SW480 (cell line): ENCODE data around the gene PDGFRA.

Source experiments
- DNase-seq: peaks from one replicate; pipeline ENCODE4 v3.0.0-alpha.2; 2016; ENCODE audit warnings: low spot score

PDGFRA gene

DNA sequence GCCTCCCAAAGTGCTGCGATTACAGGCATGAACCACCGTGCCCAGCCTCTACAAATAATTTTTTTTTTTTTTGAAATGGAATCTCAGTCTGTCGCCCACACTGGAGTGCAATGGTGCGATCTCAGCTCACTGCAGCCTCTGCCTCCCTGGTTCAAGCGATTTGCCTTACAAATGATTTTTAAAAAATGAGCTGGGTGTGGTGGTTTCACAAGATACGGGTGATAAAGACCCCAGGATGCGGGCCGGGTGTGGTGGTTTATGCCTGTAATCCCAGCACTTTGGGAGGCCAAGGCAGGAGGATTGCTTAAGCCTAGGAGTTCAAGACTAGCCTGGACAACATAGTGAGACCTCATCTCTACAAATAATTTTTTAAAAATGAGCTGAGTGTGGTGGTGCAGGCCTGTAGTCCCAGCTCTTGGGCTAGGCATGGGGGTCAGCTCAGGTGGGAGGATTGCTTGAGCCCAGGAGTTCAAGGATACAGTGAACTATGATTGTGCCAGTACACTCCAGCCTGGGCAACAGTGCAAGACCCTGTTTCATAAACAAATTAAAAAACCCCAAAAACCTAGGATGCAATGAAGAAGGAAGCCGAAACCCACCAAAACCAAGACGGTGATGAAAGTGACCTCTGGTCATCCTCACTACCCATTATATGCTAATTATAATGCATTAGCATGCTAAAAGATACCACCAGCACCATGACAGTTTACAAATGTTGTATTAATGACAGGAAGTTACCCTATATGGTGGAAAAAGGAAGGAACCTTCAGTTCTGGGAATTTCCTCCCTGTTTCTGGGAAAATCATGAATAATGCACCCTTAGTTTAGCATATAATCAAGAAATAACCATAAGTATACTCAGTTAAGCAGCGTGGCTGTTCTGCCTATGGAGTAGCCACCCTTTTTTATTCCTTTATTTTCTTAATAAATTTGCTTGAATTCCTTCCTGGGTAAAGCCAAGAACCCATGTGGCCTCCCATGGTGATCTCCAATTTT is 27.7 kb downstream of the PDGFRA start:
- no peak for DNase-seq

DNA sequence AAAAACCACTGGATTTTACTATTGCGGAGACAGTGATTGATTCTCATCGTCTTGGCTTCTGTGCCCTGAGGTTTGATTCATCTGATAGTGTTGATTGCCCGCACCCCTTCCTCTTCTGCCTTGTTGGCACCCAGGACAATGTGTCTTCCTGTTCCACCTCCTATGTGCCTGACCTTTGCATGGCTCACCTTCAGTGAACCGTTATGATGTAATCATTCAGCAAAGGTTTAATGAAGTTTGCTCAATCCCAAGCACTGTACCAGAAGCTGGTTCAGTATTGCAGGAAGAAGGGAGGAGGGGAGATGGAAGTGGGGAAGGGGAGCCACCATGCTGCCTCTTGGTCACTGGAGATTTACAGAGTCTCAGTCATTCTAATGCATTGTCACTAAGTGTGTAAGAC is 36.3 kb downstream of the PDGFRA start:
- no peak for DNase-seq

DNA sequence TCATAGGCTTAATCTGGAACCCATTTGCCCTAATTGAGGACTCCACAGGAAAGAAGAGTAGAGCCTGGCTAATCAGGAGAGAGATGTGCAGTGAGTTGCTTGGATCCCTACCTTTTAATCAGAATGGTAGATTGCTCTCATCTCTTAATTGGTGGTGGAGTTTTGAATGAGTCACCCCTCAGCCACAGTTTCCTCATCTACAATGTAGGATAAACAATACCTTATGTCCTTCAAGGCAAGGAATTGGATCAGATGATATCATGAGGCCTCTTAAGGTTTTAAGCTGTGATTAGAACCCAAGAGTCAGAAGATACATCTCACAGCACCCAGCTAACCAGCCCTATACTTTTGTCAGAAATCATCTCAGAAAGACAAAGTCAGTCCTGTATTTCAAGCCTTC is 39.1 kb downstream of the PDGFRA start:
- no peak for DNase-seq

DNA sequence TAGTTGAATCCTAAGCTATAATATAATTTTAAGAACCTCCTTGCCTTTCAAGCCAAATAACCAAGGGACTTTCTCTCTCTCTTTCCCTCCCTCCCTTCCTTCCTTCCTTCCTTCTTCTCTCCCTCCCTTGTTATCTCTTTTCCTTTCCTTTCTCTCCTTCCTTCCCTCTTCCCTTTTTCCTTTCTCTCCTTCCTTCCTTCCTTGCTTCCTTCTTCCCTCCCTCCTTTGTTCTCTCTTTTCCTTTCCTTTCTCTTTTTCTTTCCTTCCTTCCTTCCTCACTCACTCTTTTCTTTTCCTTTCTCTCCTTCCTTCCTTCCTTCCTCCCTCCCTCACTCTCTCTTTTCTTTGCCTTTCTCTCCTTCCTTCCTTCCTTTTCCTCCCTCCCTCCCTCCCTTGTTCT is 42.4 kb downstream of the PDGFRA start:
- DNase-seq, result no peak

DNA sequence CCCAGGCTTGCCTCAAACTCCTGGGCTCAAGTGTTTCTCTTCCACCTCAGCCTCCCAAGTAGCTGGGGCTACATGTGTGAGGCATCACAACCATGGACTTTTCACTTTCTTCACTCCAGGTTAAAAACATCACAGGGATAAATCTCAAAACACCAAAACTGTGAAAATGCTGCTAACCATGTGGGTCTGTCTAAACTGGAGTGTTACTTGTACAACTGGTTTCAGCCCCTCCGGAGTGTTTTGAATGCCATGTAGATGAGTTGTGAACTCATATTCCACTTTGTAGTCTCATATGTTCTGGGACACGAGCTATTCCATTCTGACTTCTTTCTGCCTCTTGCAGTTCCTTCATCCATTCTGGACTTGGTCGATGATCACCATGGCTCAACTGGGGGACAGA is 43.0 kb downstream of the PDGFRA start:
- DNase-seq, result no peak

DNA sequence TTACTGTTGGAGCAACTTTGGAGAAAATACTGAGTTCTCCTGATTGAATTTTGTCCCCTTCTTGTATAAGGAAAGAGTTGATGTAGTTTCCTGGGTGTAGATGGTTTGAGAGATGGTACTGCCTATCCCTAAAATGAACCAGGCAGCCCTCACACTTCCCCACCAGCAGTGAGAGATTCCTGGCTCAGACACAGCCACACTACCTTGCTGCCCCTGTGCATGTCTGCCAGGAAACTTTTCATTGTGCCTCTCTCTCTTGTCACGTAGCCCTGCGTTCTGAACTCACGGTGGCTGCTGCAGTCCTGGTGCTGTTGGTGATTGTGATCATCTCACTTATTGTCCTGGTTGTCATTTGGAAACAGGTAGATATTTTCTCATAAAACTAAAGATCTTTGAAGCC is 45.2 kb downstream of the PDGFRA start:
- DNase-seq, result no peak

DNA sequence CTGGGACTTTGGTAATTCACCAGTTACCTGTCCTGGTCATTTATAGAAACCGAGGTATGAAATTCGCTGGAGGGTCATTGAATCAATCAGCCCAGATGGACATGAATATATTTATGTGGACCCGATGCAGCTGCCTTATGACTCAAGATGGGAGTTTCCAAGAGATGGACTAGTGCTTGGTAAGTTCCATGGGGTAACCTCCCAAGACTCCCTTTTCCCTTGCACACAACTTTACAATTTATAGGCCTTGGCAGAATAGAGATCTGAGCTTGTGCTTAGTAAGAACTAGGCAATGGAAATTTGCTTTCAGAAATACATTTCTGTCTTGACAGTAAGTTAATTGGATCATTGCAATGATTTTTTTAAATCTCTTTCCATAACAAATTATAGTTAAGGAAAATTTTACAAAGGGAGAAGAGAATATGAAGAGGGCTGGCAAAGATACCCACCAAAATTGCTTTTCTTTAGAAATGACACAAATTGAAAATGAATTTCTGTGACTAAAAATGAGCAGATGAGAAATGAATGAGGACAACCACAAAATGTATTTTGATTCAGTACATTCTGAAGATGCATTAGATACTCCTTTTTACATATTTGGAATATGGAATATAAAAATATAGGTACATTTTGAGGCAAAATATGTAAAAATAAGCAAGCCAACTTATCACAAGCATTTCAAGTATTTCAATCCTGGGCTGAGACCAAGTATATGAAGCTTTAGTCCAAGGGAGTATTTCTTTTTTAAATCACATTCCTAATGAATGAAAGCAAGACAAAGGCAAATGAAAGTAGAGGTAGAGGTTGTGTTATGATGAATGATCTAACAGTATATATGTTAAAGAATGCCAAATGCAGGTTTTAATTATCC is 45.9 kb downstream of the PDGFRA start:
- no peak for DNase-seq

DNA sequence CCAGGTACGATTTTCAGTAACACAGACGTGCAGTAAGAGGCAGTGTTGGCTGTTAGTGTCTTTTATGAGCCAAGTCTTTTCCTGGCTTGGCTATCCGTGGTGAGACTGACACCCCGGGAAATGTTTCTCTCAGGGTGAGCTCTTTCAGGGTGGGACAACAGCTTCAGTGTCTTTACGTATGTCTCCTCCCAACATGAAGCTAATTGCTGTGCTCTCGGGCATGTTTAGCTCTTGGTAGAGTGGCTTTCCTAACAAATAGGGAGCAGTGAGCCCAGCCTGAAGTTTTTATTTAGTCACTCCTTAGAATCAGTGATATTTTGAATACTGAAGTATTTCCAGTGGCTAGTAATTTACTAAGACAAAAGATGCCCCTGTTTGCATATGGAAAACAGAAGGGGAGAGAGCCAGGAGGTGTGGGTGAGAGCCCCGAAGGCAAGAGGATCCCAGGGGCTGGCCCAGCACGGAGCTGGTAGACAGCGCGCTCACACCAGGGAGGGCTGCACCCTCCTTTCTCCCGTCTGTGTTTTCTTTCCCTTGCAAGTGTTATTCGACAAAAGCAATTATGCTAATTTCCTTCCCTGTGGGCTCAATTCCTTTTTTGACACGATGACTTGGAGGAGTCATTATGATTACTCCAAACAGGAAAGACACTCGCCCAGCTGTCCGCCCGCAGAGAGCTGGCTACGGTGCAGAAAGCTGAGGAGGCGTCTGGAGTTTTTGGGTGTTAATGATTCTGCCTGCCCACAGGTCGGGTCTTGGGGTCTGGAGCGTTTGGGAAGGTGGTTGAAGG is 47.7 kb downstream of the PDGFRA start:
- DNase-seq, result no peak

DNA sequence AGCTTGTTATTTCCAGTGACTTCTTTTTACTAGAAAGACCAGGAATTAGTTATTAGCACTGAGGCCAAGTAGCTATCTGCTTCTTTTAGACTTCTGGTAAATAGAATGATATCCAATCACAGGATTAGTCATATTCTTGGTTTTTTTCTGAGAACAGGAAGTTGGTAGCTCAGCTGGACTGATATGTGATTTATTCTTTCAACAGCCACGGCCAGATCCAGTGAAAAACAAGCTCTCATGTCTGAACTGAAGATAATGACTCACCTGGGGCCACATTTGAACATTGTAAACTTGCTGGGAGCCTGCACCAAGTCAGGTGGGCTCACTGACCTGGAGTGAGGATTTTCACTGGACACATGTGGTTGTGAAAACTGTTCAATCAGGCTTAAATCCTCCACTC is 48.6 kb downstream of the PDGFRA start:
- no peak for DNase-seq

DNA sequence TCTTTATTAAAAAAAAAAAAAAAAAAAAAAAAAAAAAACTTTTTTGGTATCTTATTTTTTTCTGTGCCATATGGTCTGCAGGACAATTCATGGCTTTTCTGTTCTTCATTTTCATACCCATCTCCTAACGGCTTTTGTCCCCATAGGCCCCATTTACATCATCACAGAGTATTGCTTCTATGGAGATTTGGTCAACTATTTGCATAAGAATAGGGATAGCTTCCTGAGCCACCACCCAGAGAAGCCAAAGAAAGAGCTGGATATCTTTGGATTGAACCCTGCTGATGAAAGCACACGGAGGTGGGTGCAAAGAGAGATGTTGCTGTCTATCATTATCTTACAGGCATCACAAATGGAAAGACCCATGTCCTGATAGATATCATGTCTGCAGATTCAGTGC is 49.1 kb downstream of the PDGFRA start:
- DNase-seq, result no peak

DNA sequence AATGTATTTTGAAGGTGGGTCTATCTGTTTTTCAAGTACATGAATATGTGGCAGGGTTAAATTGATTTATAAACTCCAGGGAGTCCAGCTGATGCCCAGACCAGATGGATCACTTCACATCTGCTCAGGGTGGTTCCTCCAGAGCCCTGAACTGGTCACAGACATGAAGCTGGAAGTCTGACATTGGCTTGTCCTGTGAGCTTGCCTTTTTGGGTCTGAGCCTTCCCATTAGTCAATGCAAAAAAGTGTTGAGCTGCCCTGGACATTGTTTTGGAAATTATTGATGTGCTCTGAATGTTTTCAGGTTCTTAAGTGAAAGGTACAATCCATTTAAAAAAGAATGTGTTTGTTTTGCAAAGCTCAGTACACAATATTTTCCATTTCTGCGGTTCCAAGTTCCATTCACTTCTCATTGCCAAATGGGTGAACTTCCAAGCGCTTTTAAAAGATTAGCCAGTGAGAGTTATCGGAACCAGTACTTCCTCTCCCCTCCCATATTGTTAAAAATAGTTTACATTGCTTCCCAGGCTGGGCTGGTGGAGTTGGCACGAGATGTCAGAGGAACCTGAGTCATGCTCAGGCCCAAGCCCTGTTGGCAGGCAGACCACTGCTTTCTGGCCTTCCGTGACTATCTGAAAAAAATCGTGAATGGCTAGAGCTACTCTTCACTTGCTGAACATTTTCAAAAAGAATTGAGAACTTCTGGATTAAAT is 52.1 kb downstream of the PDGFRA start:
- no peak for DNase-seq

DNA sequence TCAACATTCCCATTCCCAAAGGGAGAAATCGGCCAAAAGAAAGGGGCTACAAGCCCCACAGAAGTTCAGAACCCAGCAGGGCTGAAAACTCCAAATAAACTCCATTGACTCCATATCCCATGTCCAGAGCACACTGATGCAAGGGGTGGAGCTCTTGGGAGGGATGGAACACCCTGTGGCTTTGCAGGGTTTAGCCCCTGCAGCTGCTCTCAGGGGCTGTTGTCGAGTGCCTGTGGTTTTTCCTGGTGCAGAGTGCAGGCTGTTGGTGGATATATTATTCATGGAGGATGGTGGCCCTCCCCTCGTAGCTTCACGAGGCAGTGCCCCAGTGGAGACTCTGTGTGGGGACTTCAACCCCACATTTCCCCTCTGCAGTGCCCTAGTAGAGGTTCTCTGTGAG is 53.7 kb downstream of the PDGFRA start:
- no peak for DNase-seq

DNA sequence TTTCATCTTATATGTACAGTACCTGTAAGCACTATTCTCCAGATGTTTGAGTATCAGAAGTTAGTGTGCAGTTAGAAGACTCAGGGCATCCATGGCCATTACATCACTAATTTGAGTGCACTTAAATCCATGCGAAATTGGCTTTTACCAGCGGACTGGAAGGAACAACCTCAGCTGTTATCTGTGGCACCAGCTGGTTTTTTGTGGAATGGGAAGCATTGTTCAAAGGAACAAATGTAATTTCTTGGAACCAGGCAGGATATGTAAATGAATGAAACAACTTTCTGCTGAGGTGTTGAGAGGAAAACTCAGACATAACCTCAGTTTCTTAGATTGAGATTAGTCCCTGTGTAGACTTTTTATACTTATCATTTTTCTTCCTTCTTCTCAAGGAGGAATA is 60.2 kb downstream of the PDGFRA start:
- no peak for DNase-seq

DNA sequence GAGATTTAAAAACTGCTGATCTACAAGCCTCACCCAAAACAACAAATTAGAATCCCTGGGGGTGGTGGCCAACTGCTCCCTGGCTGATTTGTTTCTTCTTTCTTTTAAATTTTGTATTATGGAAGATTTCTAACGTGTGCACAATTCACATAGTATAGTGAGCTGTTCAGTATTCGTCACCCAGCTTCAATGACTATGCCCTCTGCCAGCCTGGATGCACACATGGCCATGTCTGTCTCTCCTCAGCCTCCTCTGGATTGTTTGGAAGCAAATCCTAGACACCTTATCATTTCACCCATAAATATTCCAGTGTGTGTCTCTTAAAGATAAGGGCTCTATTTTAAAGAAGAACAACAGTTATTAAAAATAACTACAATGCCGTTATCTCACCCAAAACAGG is 61.9 kb downstream of the PDGFRA start:
- no peak for DNase-seq

DNA sequence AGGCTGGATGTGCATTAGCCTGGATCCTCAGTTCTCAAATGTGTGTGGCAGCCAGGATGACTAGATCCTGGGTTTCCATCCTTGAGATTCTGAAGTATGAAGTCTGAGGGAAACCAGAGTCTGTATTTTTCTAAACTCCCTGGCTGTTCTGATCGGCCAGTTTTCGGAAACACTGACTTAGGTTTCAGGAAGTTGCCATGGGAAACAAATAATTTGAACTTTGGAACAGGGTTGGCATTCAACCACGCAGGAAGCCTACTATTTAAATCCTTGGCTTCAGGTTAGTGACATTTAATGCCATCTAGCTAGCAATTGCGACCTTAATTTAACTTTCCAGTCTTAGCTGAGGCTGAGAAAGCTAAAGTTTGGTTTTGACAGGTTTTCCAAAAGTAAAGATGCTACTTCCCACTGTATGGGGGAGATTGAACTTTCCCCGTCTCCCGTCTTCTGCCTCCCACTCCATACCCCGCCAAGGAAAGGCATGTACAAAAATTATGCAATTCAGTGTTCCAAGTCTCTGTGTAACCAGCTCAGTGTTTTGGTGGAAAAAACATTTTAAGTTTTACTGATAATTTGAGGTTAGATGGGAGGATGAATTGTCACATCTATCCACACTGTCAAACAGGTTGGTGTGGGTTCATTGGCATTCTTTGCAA is 67.6 kb downstream of the PDGFRA start:
- no peak for DNase-seq

DNA sequence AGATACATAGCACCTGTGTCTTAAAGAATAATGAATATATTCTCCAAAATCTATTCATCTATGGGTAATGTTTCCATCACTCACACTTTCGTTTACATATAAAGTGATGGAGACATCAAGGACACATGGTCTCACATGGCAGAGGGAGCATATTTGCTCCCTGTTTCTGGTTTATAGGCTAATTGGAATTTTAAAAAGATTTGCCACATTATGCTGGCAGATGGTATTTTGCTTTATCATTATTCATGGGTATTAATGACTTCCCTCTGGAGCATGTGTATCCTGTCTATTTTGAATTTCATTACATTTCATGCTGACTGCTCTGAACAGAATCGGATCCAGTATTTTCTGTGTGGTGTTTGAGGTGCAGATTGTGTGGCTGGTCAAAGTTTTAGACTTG is 79.0 kb downstream of the PDGFRA start:
- no peak for DNase-seq

DNA sequence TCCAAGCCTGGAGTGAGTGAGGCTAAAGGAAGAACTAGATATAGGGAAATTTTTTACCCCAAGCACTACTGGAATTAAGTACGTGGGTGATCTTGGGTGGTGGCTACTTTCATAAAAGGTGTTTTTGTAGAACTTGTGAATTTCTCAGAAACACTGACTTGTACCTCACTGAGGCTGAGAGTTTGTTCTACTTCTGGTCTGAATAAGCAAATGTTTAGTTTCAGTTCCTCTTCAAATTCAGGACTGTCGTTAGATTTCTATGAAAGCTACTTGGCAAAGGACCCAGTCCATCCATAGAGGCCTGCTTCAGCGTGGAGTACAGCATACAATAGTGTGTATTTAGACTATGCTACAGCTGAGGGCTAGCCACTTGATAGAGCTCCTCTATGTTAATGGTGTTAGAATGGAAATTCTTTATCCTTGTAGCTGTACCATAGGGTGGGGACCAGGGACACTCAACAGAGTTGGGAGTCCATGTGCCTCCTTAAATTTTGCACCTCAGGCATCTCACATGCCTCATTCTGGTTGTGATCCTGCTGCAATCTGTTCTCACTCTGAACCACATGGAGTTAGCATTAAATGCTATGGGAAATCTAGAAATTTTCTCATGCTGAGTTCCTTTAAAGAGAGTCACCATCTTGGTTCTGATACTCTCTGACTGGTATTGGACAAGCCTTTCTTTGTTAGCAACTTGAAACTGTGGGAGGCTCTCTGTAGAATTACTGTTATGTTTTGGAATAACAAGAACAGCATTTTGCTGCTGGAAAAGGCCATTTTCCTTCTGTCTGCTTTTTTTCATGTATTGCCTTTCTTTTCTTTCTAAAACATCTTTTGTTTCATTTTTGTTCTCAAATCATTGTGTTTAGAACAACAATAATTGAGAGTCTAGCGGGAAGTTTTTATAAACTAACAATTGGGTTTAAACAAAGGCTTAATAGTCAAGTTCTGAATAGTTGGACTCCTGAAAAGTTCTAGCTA is 86.8 kb downstream of the PDGFRA start:
- no peak for DNase-seq

DNA sequence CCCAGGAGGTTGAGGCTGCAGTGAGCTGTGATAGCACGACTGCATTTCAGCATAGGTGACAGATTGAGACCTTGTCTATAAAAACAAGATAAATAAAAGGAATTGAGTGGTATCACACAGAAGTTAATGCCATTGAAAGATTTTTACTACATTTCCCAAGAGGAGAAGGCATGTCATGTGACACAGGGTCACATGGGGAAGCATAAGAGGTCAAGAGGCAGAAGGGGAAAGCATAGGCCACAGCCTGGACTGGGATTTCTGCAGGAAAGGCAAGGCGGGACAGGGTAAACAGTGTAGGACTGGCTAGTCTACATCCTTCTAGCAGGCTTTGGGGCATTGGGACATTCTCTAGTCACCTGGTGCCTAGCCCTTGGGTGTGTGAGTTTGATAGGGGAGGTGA is 88.6 kb downstream of the PDGFRA start:
- DNase-seq, result no peak

DNA sequence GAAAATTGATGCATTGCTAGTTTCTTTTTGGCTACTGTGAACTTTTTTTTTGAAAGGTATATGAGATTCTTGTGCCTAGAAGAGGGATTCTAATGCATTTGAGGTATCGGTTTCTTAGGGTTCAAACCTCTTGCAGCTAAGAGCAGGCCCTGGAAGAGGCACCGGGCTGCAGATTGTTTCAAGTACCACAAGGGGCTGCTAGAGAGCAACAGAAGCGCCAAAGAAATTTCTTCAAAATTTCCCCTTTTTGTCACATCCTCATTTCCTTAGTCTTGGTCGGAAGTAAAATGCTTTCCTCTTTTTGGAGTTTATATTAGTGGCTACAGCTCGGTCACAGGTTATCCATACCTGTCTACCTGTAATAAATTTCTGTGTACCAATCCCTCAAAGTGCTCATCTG is 89.8 kb downstream of the PDGFRA start:
- DNase-seq, result peak; percentile 4
